HEK293T (cell line): ENCODE measurements around the gene STAB2.

Source experiments
- CTCF ChIA-PET: fragments of 350-600 bp; formaldehyde crosslinking; extraction: SDS; loops from one replicate; lab custom pipeline; 2021; ENCODE audit warnings: antibody characterized with exemption, inconsistent platforms; lab: Yijun Ruan, JAX
- POLR2A ChIA-PET: fragments of 350-600 bp; formaldehyde crosslinking; extraction: SDS; loops from one replicate; lab custom pipeline; 2020; ENCODE audit warnings: antibody characterized with exemption, inconsistent platforms; lab: Yijun Ruan, JAX
- DNase-seq: peaks from one replicate; pipeline ENCODE4 v3.0.0; 2012; ENCODE audit warnings: mixed read lengths; ENCODE audit errors: extremely low spot score
- ARNT ChIP-seq: fragments of 450-650 bp; IDR thresholded peaks from 2 replicates; pipeline ENCODE4 v1.6.1; 2017; ENCODE audit warnings: mild to moderate bottlenecking
- BHLHE40 ChIP-seq: fragments of 450-650 bp; IDR thresholded peaks from 2 replicates; pipeline ENCODE4 v1.6.1; 2016; ENCODE audit warnings: mild to moderate bottlenecking, moderate library complexity, borderline replicate concordance
- CTBP1 ChIP-seq: fragments of 450-650 bp; IDR thresholded peaks from 2 replicates; pipeline ENCODE4 v1.6.1; 2016; ENCODE audit warnings: borderline replicate concordance
- ELF4 ChIP-seq: fragments of 450-650 bp; IDR thresholded peaks from 2 replicates; pipeline ENCODE4 v1.6.1; 2017; ENCODE audit warnings: antibody characterized with exemption
- FOXA1 ChIP-seq: fragments of 450-650 bp; IDR thresholded peaks from 2 replicates; pipeline ENCODE4 v1.6.1; 2016; ENCODE audit warnings: mild to moderate bottlenecking
- FOXK2 ChIP-seq: fragments of 450-650 bp; IDR thresholded peaks from 2 replicates; pipeline ENCODE4 v1.6.1; 2016; ENCODE audit warnings: mild to moderate bottlenecking
- FOXM1 ChIP-seq: fragments of 450-650 bp; IDR thresholded peaks from 2 replicates; pipeline ENCODE4 v1.6.1; 2017; ENCODE audit warnings: mild to moderate bottlenecking, borderline replicate concordance
- HDGF ChIP-seq: fragments of 450-650 bp; IDR thresholded peaks from 2 replicates; pipeline ENCODE4 v1.6.1; 2017; ENCODE audit warnings: antibody characterized with exemption, borderline replicate concordance
- L3MBTL2 ChIP-seq: fragments of 450-650 bp; conservative IDR thresholded peaks from 2 replicates; pipeline ENCODE4 v1.6.1; 2016; ENCODE audit warnings: mild to moderate bottlenecking
- LEF1 ChIP-seq: fragments of 450-650 bp; IDR thresholded peaks from 2 replicates; pipeline ENCODE4 v1.6.1; 2017; ENCODE audit warnings: mild to moderate bottlenecking, borderline replicate concordance
- NFRKB ChIP-seq: fragments of 450-650 bp; IDR thresholded peaks from 2 replicates; pipeline ENCODE4 v1.6.1; 2016; ENCODE audit warnings: mild to moderate bottlenecking, moderate library complexity
- PKNOX1 ChIP-seq: fragments of 450-650 bp; IDR thresholded peaks from 2 replicates; pipeline ENCODE4 v1.6.1; 2016
- SP1 ChIP-seq: fragments of 450-650 bp; IDR thresholded peaks from 2 replicates; pipeline ENCODE4 v1.6.1; 2017
- SUZ12 ChIP-seq: fragments of 450-650 bp; IDR thresholded peaks from 2 replicates; pipeline ENCODE4 v1.6.1; 2016; ENCODE audit warnings: mild to moderate bottlenecking
- TARDBP ChIP-seq: fragments of 450-650 bp; IDR thresholded peaks from 2 replicates; pipeline ENCODE4 v1.6.1; 2016
- ZNF384 ChIP-seq: fragments of 450-650 bp; IDR thresholded peaks from 2 replicates; pipeline ENCODE4 v1.6.1; 2016

STAB2 gene

DNA sequence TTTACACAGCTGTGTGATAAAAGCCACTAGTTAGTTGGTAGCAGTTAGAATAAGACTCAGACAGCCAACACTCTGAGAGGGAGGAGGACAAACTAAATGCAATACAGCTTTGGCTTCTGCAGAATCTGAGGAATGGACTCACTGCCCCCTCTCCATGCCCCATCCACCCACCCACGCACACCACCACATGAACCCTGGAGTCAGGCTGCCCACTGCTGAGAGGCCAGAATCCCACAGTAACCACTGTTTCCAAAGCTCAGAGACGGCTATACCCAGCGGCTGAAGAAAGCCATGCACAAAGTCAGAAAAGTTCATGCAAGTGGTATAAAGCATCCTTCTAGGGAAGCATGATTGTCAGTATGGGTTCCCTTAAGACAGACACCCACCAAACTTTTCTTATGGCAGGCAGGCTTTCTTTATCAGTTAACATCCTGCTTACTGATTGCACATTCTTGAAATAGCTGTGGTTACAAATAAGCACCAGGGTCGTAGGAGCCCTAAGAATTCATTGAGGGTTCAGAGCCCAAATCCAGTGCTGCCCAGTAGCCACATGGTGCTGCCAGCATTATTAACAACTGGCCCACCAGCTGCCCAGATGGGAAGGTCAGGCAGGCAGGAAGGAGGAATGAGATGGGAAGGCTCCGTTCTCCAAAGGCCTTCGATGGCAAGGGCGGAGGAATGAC lies 192.5 kb downstream of the STAB2 start:
- POLR2A ChIA-PET, result no interaction called here
- CTCF ChIA-PET, result no interaction called here
- TF ChIP-seq TARDBP, result no peak
- TF ChIP-seq BHLHE40, result no peak
- no peak for TF ChIP-seq L3MBTL2
- no peak for TF ChIP-seq LEF1
- TF ChIP-seq FOXK2, result no peak
- TF ChIP-seq ZNF384, result no peak
- TF ChIP-seq FOXM1, result no peak
- TF ChIP-seq SUZ12, result no peak
- TF ChIP-seq ELF4, result no peak
- no peak for TF ChIP-seq CTBP1
- no peak for TF ChIP-seq FOXA1
- no peak for TF ChIP-seq SP1
- TF ChIP-seq ARNT, result no peak
- no peak for TF ChIP-seq HDGF
- no peak for TF ChIP-seq NFRKB
- no peak for DNase-seq

DNA sequence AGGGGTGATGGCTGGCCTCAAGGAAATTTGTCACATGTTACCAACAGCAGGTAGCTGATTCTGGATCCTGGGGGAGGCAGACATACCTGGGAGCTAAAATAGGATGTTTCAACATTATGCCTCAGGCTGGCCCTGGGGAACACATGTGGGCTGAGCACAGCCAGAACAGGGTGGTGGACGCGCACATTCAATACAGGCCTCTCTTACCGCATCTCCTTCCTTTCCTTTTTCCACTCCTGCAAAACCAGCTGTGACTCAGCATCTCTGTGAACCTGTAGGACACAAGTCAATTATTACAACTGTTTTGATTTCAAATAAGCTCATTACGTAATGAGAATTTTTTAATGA lies 193.0 kb downstream of the STAB2 start:
- CTCF ChIA-PET, result no interaction called here
- POLR2A ChIA-PET, result no interaction called here
- TF ChIP-seq FOXA1 (no peak), CTBP1 (no peak), BHLHE40 (no peak), SP1 (no peak), PKNOX1 (no peak), L3MBTL2 (no peak), ZNF384 (no peak), FOXK2 (no peak), TARDBP (no peak), ARNT (no peak), LEF1 (no peak), SUZ12 (no peak), FOXM1 (no peak), HDGF (no peak)
- no peak for DNase-seq

GRCh38 chr12:103780992-103781391 lies 193.9 kb downstream of the STAB2 start:
- ChIA-PET POLR2A (no interaction called here), CTCF (no interaction called here)
- no peak for DNase-seq
- no peak for TF ChIP-seq FOXA1

DNA sequence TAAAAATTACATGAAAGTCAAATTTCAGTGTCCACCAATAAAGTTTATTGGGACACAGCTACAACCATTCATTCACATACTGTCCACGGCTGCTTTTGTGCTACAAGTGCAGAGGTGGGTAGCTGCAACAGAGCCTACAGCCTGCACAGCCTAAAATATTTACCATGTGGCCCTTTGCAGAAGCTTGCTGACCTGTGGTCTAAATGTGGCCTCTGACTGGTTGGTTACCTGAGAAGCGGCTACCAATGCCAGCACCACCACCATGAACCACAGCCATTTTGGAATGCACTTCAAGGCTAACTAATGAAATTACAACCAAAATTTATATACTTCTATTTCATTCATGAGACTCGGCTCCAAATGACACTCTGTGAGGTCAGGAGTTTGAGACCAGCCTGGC lies 195.3 kb downstream of the STAB2 start:
- no peak for TF ChIP-seq HDGF
- no peak for TF ChIP-seq ZNF384
- no peak for TF ChIP-seq L3MBTL2
- TF ChIP-seq LEF1, result no peak
- TF ChIP-seq NFRKB, result no peak
- no peak for TF ChIP-seq FOXA1
- POLR2A ChIA-PET, result no interaction called here
- no peak for DNase-seq
- CTCF ChIA-PET, result no interaction called here

GRCh38 chr12:103783744-103784664 lies 196.9 kb downstream of the STAB2 start:
- CTCF ChIA-PET, result no interaction called here
- no peak for DNase-seq
- TF ChIP-seq FOXA1 (no peak), HDGF (no peak), NFRKB (no peak)
- POLR2A ChIA-PET, result no interaction called here

DNA sequence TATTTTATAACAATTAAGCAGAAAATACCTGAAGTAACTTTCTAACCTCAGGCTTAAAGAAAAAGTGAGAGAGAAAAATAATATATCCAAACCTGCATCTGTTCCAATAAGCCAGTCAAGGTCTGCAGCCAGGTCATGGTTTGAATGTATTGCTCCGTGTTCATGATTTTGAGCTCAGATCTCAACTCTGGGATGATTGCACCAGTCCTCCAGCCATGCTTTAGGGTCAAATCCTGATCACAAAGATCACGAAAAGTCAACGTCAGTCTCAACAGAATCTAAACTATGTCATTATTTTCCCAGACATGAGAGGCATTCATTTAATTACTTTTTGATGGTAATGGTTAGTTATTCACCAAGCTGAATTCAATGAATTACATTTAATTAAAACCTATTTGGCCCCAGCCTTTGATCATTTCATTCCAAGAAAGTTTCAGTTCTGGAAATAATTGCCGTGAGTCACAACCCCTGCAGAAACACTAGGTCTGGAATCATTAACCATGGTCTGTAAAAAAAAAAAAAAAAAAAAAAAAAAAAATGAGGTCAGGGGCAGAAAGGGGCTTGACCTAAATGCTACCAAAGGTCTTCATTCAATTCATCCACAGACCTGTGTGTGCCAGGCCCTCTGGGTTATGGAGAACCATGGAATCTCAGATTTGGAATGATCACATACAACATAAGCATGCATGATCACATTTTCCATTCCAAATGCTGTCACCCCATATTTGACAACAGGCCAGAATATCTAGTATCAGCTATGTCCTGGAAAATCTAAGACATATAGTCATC lies 198.4 kb downstream of the STAB2 start:
- no peak for DNase-seq
- CTCF ChIA-PET, result no interaction called here
- TF ChIP-seq ZNF384 (no peak), TARDBP (no peak), SUZ12 (no peak), FOXM1 (no peak), SP1 (no peak), L3MBTL2 (no peak), NFRKB (no peak), HDGF (no peak), BHLHE40 (no peak), ARNT (no peak), CTBP1 (no peak), FOXK2 (no peak), LEF1 (no peak), PKNOX1 (no peak), FOXA1 (no peak), ELF4 (no peak)
- POLR2A ChIA-PET, result no interaction called here

DNA sequence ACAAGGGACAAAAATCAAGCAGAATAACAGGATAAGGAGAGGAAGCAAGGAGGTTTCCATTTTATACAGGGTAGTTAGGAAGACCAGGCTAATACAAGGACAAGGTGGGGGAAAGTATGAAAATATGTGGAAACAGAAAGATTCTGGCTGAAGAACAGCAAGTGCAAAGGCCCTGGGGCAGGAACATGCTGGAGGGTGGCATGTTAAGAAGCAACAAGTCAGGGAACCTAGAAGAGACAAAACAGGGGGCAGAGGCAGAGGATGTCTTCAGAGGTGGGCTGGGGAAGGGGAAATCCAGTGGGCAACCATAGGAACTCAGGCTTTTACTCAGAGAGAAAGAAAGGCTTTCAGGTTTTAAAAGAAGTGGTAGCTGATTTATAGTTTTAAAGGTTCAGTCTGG lies 199.1 kb downstream of the STAB2 start:
- ChIA-PET POLR2A (no interaction called here), CTCF (no interaction called here)
- no peak for TF ChIP-seq FOXK2
- DNase-seq, result no peak
